ENCODE results near the gene CDH4.

GRCh38 chr20:61541537-61541936 is 289.5 kb downstream of the CDH4 start:
- TF ChIP-seq CTCF (optimal IDR thresholded peaks at IDR 0.05 in 1 of 3, IDR thresholded peaks at IDR 0.05 in 1 of 3, conservative IDR thresholded peaks at IDR 0.05 in 1 of 3; ENCODE audit: extremely low read depth in 1 of 3, insufficient read depth in 2 of 3, low read length in 3 of 3) (no peak), EZH2 (IDR thresholded peaks at IDR 0.05; ENCODE audit: low read length) (no peak)

Measured in keratinocyte (primary cell).